ENCODE results near the gene KRT17. TPM values are rescaled to one million over a fixed set of nuclear protein-coding genes. Genes with fewer than 3 reads are reported as not detected.

Gene KRT17
- total RNA-seq, 1 experiment from 2014 or later, result 1.9 TPM

- BruUV-seq (replicated peaks), result no TSS peak
- ChIA-PET CTCF (no interaction called here), POLR2A (no interaction called here)
- ATAC-seq, result no peak
- intact Hi-C loops (cut with micrococcal nuclease; ENCODE audit: unreplicated experiment), result no loop called here
- H3K36me3 ChIP-seq (ENCODE audit: control insufficient read depth, insufficient read depth, low read length), result no peaks in the 10 kb centered on the region
- H3K9me3 ChIP-seq (ENCODE audit: control insufficient read depth, insufficient read depth, low read depth, low read length), result no peaks in the 10 kb centered on the region
- no peak for DNase-seq (ENCODE audit: low read depth, low spot score)
- no peaks in the 10 kb centered on the region for H3K27me3 ChIP-seq (ENCODE audit: control insufficient read depth, insufficient read depth, low read length)
- H3K4me1 ChIP-seq (ENCODE audit: control insufficient read depth, insufficient read depth, low read length), result peaks cover 19% of the 10 kb centered on the region
- in situ Hi-C loops (cut with HindIII; ENCODE audit: low pct_unique_long_range_greater_than_20kb, low sequenced_read_pairs), result loop anchor here (25.0 kb wide), 1 partner anchor 94 kb away; the partner anchor contains the start of gene KRT19
- TF ChIP-seq CTCF (IDR thresholded peaks at IDR 0.05), result no peak
- no peak for TF ChIP-seq SIN3A (IDR thresholded peaks at IDR 0.05; ENCODE audit: borderline replicate concordance, insufficient read depth, low read depth, low read length)
- H3K27ac ChIP-seq (ENCODE audit: low read length), result no peak overlapping the region
- H3K4me3 ChIP-seq (ENCODE audit: low read depth in 2 of 2, low read length in 2 of 2), result no peak overlapping the region
These were observed 6.9 kb upstream of the KRT17 start for GRCh38 chr17:41631025-41631897.

GRCh38 chr17:41629826-41630670 is 5.7 kb upstream of the KRT17 start:
- no TSS peak for BruUV-seq (replicated peaks)
- H3K36me3 ChIP-seq (ENCODE audit: control insufficient read depth, insufficient read depth, low read length), result no peaks in the 10 kb centered on the region
- no peaks in the 10 kb centered on the region for H3K27me3 ChIP-seq (ENCODE audit: control insufficient read depth, insufficient read depth, low read length)
- in situ Hi-C loops (cut with HindIII; ENCODE audit: low pct_unique_long_range_greater_than_20kb, low sequenced_read_pairs), result loop anchor here (25.0 kb wide), 1 partner anchor 93 kb away; the partner anchor contains the start of gene KRT19
- TF ChIP-seq TCF7L2 (IDR thresholded peaks at IDR 0.05; ENCODE audit: low read depth, low read length), result no peak
- no peak for TF ChIP-seq REST (IDR thresholded peaks at IDR 0.05; ENCODE audit: insufficient read depth in 1 of 2, low read depth in 2 of 2, low read length in 1 of 2)
- TF ChIP-seq POLR2AphosphoS5 (IDR thresholded peaks at IDR 0.05; ENCODE audit: low read depth, low read length), result no peak
- TF ChIP-seq CTCF (IDR thresholded peaks at IDR 0.05), result no peak
- TF ChIP-seq SIN3A (IDR thresholded peaks at IDR 0.05; ENCODE audit: borderline replicate concordance, insufficient read depth, low read depth, low read length), result no peak
- no peak overlapping the region for H3K27ac ChIP-seq (ENCODE audit: low read length)
- intact Hi-C loops (cut with micrococcal nuclease; ENCODE audit: unreplicated experiment), result no loop called here
- no peak overlapping the region for H3K4me3 ChIP-seq (ENCODE audit: low read depth in 2 of 2, low read length in 2 of 2)
- no peak for ATAC-seq
- no peak for DNase-seq (ENCODE audit: low read depth, low spot score)
- no peaks in the 10 kb centered on the region for H3K9me3 ChIP-seq (ENCODE audit: control insufficient read depth, insufficient read depth, low read depth, low read length)
- H3K4me1 ChIP-seq (ENCODE audit: control insufficient read depth, insufficient read depth, low read length), result peaks cover 12% of the 10 kb centered on the region
- ChIA-PET POLR2A (no interaction called here), CTCF (no interaction called here)

All from Panc1 (cell line).